Stimulated activated CD8-positive, alpha-beta memory T cell treated with anti-CD3 and anti-CD28 coated beads, Interleukin-15, amount 100 ng/mL, for 1 hour (primary cell): ENCODE measurements around the gene C1QC.
A peak's percentile ranks its signal among the peaks of the same experiment; 100 is the strongest.

ENCODE experiments used
- DNase-seq: peaks from one replicate; pipeline ENCODE4 v3.0.0-alpha.2; 2020; ENCODE audit warnings: low read depth

The C1QC gene

DNA sequence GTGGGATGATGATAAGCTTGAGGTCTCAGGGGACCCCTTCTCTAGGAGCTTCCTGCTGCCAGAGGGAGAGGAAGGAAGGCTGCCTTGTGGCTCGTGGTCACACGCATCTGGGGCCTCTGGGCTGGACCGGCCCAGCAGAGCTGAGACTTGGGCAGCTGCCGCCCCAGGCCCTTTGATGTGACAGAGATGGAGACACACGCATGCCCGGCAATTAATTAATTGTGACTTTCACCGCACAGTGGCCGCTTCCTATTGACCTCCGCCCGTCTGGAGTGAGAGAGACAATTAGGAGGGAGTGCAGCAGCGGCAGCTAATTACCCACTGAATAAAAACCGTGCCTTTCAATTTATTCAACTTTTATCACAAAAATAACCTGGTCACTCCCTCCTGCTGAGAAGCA is 23.6 kb upstream of the C1QC start:
- DNase-seq = no peak

DNA sequence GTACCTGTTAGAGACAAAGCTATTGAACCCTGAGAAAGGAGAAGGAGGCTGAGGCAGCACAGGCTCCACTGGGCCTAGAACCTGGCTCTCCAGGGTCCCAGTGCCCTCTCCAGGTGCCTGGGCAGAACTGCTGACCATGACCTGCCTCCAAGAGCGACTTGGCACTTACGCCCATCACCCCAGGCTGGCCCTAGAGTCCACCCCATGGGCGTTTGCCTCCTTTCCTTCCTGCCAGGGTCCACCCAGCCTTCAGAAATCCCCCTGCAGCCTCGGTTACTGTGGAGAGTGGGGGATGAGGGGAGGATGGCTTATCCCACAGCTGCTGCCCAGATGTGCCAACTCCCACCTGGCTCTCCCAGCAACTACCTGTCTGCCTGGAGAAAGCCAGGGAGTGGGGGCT is 21.7 kb upstream of the C1QC start:
- no peak for DNase-seq

DNA sequence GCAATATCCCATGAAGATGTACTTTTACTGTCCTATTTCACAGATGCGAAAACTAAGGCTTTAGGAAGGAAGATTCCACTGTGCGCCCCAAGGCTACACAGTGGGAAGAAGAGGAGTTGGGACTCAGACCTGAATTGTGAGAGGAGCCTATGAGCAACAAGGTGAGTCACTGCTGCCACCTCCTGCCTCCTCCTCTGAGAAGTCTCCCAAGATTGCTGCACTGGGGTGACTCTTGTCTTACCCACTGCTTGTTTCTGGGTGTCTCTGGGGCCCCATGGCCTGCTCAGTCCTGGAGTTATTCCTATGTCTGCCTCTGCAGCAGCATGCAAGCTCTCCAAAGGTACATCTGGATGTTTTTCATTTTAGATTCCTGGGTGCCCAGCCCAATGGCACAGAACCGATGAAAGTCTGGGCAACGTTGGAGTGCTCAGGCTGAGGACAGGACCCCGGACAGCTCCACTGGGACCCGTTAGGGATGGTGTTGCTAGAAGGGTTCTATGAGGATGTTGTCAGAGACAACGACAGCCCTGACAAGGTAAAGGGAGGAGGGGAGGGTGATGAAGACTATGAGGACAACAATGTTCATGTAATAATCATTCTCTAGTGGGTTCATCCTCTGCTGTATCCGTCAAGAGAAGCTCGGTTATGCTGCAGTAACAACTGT is 18.0 kb upstream of the C1QC start:
- no peak for DNase-seq

DNA sequence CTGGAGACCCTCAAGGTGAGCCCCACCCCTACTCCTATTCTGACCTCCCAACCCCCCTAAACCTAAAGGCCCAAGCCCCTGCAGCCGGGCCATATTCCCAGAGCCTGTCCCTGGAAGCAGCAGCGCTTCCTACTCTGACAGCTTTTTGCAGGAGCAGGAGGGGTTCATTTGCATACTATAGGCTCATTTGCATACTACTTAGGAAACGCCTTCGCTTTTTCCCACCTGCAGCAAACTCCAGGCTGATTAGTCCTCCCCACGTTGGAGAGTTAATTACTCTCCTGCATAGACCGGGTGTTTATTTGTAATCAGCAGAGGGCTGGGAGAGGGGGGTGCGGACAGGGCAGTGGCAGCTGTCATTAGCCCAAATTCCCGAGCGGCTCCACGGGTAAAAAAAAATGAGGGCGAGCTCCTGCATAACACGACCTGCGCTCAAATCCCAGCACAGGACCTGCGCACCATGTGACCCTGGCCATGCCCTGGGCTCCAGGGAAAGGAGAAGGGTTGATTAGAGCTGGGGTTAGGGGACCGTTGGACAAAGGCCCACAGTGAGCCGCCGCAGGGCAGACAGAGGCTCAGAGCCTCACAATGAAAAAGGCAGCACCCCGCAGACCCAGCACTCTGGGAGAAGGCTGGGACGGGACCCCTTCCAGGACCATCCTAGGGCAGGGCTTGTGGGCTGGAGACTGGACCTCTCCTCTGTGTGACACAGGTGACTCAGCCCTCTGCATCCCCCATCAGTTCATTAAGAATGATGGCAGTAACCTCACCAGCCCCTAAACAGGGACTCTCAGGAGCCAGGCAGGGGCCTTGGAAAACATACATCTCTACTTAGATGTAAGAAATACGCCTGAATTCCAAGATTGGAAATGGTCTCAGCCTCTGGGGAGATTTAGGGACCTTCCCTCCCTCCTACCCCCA is 16.9 kb upstream of the C1QC start:
- DNase-seq = no peak

DNA sequence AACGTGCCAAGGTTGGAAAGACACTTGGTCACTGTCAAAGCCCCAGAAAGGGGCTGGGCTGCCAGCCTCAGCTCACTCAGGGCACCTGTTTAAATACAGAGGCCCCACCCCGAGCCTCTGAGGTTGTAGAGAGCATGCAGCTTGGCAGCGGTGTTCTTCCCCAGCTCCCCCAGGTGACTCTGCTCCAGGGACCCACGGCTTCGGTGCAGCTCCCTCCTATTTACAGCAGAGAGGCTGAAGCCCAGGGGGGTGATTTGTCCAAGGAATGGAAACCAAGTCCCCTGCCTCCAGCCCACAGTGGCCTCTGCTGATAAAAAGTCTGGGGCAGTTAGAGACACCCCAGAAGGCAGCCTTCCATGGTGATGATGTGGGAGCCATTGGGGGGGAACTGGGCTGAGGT is 16.1 kb upstream of the C1QC start:
- no peak for DNase-seq

DNA sequence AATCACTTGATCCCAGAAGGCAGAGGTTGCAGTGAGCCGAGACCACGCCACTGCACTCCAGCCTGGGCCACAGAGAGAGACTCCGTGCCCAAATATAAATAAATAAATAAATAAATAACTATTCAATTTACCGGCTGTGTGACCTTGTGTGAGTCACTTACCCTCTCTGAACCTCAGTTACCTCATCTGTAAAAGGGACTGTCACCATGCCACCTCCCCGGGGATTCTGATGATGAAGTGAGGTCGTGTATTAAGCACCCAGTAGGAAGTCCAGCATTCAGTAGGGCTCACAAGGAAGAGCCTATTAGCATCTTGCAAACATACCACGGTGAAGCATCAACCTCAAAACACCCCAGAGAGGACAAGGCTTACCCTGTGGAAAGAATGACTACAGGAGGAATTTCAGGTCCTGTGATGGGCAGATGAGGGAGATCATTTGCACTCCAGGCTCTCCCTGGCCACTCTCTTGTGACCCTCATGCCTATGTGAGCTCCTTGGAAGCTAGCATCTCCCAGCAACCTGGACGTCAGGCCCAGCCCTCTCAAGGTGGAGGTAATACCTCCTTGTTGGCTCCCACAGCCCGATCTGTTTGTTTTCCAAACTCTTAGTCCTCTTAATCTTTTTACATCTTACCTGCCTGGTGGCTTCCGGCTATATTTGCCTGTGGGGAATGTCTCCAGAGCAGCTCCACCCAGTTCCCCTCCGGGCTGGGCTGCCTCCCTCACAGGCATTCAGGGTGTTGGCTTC is 14.6 kb upstream of the C1QC start:
- no peak for DNase-seq

DNA sequence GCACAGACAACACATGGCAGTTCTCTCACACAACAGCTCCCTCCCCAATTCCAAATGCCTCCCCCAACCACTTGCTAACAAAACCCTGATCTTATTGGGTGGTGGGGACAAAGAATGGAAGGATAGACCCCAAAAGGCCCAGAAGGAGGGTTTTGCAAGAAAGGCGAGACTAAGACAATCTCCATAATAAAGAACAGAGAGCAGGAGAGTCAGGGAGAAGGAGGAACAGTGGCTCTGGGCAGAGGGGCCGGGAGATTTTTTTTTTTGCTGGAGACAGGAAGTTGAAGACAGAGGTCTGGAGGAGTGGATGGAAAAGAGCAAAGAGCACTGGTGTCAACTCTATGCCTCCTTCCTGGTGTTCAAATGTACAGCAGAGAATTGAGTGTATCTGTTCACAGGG is 13.5 kb upstream of the C1QC start:
- no peak for DNase-seq

DNA sequence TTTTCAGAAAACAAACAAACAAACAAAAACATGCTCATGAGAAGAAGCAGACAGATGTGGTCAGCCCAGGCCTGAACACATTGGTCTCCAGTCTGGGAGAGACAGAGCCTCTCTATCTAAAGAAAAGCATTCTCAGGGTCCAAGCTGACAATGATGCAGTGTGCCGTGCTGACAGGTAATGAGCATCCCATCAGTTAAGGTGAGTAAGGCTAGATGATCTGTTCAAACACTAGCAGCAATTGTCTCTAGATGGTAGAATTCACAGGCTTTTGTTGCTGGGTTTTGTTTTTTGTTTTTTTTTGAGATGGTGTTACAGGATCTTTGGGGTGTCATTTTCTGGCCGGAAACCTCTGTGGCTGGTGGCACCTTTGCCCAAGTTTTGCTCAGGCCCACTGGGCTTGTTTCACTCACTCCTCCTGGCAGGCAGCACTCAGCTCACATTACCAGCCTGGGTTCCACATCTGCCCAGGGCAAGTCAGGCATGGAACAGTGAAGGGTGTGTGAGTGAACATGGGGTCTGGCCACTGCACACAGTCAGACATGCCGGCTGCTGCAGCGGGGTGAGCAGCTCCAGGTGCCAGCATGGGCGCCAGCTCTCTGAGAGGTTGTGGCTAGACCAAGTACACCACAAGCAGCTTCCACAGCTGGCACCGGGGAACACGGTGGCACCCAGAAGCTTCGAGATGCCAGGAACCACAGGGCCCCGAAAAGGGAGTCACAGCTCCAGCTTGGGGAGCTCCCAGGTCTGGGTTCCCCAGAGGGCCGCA is 9.6 kb upstream of the C1QC start:
- DNase-seq = no peak

DNA sequence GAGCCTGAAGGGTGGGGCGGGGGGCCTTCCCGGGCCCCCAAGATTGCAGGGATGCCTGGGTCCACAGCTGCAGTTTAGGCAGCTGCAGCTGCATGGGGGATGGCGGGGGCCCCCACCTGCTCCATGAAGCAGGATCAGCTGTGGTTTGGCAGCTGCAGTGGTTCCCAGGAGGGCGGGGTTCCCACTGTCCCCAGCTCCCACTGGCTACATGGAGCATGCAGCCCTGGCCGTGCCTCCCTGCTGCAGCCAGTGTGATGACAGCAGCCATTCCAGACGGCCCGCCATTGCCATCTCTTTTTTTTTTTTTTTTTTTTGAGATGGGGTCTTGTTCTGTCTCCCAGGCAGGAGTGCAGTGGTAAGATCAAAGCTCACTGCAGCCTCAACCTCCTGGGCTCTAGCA is 8.0 kb upstream of the C1QC start:
- DNase-seq = no peak

DNA sequence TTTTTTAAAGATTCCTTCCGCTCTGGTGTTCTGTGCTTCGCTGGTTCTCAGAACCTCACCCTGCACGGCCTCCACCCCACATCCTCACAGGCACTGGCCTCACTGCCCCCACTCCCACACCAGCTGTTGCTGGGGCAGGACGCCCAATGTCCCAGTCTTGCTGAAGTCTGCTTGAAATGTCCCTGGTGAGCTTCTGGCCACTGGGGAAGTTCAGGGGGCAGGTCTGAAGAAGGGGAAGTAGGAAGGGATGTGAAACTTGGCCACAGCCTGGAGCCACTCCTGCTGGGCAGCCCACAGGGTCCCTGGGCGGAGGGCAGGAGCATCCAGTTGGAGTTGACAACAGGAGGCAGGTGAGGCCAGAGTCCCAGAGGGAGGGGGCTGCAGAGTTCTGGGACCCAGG is 7.1 kb upstream of the C1QC start, which contains the start of gene C1QA:
Gene C1QA, plus strand, starts transcription at position 276 of the 400 bp plus-strand sequence. CDS start 989 bp downstream, outside the sequence.
- DNase-seq = no peak

DNA sequence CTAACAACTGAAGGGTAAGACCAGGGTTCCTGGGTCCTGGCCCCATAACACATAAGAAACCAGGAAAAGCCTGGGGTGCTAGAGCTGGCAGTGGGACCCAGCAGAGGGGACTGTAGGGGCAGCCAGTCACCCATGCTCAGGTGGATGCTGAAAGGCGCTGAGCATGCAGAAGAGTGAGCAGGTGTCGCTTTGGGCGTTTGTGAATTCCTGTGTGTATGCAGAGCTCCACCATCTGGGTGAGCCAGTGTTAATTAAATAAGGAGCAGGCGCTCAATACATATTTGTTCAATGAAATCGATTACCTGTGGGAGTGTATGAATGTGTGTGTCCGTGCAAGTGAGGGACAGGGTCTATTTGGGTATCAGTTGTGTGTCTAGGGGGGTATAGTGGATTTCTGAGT is 6.5 kb upstream of the C1QC start:
- DNase-seq = no peak

DNA sequence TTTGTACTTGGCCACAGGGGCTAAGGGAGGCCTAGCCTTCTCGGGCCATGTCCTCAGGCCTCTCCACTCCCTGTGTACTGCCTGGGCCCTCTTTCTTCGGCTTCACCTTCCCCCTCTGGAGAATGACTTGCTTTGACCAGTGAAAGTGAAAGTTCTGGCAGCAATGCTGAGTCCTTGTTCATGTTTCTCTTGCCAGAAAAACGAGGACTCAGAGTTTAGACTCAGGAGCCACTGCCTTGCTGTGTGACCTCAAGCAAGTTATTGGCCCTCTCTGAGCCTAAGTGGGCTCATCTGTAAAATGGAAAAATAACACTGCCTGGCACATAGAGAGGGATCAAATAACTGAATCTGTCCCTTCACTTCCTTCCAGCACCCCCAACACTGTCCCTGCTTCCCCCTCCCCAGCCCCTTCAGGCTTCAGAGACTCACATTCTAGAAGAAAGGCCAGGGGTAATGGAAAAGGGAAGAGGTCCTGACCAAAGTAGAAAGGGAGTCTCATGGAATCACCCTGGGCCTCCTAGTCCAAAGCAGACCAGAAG is 5.5 kb upstream of the C1QC start:
- DNase-seq = no peak

DNA sequence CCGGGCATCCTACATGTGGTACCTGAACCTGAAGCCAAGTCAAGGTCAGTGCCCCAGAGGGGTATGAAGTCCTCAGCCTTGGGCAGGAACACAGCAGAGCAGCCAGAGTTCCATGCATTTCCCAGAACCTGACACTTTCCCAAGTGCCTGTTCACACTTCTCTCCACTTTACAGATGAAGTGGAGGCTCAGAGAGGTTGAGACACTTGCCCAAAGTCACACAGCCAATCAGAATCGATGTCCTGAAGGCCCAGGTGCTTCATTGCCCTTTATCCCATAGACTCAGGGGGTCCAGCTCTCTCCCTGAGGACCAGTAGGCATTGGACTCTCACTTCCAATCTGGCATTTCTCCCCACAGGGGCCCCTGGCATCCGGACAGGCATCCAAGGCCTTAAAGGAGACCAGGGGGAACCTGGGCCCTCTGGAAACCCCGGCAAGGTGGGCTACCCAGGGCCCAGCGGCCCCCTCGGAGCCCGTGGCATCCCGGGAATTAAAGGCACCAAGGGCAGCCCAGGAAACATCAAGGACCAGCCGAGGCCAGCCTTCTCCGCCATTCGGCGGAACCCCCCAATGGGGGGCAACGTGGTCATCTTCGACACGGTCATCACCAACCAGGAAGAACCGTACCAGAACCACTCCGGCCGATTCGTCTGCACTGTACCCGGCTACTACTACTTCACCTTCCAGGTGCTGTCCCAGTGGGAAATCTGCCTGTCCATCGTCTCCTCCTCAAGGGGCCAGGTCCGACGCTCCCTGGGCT is 4.8 kb upstream of the C1QC start:
- DNase-seq = no peak

DNA sequence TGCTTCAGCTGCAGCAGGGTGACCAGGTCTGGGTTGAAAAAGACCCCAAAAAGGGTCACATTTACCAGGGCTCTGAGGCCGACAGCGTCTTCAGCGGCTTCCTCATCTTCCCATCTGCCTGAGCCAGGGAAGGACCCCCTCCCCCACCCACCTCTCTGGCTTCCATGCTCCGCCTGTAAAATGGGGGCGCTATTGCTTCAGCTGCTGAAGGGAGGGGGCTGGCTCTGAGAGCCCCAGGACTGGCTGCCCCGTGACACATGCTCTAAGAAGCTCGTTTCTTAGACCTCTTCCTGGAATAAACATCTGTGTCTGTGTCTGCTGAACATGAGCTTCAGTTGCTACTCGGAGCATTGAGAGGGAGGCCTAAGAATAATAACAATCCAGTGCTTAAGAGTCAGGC is 4.1 kb upstream of the C1QC start:
- no peak for DNase-seq

DNA sequence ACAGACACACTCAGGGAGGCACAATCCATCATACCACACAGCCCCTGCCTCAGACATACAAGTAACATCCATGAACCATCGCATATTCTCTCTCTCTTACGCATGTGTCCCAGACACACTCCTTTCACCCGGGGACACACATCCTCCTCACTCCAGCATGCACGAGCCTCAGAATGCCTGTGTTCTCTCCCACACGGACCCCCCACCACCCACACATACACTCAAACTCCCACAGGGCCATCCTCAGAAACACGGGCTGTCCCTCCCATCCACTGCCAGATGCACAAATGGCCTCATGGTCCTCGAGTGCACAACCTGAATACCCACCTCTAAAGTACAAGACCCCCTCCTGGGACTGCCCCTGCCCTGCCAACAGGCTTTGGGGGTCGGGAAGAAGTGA is 2.2 kb upstream of the C1QC start:
- no peak for DNase-seq

DNA sequence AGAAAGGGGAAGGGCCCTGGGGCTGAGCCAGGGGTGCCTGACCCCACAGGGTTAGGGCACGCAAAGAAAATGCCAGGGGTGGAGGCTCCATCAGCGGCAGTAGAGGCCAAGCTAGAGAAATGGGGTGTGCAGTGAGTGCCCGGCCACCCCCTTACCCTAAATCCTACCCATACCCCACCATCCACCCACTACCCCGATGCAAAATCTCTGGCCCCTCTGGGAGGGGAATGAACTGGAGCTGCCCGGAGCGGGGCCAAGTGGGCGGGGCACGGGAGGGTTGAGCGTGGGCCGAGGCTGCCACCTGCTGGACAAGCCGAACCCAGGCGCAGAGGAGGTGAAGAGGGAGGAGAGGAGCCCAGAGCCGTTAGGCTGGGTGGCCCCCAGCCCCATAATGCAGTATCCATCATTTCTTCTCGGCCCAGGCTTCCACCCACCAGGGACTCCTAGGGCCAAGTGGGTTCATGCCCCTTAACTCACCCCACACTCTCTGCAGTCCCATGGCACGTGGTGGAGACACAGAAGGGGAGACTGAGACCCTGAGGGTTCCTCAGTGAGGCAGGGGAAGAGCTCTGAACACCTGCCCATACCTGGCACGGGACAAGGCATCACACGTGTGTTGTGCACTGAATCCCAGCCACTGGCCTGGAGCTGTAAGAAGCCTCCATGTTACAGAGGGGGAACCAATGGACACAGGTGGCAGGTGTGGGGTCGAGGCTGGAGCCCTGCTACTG is 1.4 kb upstream of the C1QC start:
- DNase-seq = peak; percentile 51

DNA sequence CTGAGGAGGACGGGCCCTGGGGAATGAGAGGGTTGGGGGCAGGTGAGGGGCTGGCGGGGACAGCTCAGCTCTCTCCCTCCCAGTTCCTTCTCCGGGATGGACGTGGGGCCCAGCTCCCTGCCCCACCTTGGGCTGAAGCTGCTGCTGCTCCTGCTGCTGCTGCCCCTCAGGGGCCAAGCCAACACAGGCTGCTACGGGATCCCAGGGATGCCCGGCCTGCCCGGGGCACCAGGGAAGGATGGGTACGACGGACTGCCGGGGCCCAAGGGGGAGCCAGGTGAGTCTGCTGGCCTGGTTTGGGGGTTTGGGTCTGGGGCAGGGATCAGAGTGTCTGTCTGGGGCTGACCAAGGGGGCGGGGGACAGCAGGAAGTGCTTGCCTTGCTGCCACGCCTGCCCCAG is 495 bp downstream of the C1QC start:
- DNase-seq = no peak

DNA sequence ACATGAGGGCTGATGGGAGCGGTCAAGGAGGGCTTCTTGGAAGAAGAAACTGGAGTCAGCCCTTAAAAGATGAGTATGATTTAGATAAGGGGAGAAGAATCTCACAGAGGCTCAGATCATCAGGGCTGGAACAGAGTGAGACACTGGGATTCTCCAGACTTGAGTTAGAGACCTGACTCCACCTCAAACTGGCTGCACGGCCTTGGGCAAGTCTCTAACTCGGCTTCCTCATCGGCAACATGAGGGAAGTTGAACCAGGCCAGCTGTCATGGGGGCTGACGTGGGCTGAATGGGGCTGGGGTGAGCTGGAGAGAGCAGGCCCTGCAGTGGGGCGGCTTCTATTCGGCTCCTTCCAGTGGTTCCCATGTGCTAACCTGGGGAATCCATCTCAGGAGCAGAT is 2.5 kb downstream of the C1QC start:
- DNase-seq = no peak

DNA sequence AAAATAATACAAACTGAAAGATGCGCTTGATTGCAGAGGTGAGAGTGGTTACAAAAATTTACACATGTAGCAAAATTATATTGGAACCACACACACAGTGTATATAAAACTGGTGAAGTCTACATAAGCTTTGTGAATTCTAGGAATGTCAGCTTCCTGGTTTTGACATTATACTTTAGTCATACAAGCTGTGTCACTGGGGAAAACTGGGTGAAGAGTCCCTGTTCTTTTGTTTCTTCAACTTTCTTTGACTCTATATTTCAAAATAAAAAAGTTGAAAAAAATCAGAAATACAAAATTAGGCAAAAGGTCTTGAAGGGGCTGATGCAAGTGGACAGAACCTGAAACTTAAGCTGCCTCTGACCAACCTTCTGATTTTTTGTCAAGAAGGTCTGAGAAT is 3.0 kb downstream of the C1QC start:
- no peak for DNase-seq

DNA sequence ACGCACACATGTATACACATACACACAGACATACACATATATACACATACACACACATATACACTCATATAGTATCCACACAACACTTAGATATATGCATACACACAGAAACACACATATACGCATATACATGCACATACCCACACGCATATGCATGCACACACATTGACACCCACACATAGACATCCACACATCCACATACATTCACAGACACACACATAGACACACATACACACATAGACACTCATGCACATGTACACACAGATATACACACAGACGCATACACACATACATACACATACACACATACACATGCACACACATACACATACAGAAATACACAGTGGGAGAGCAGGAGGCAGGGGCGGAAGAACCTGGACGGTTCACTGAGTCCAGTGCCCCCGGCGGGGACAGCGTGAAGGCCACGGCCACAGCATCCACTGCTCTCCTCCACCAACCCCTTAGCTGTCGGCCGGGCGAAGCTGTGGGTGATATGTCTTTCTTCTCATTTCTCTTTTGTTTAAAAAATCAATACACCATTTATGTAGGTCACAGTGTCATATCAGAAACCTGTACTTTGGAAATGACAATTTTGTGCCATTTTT is 6.8 kb downstream of the C1QC start:
- DNase-seq = no peak
